Vagina (tissue), 2 donors: ENCODE data around the gene CLEC2L. TPM values are rescaled to one million over a fixed set of nuclear protein-coding genes. Genes with fewer than 3 reads are reported as not detected.

ENCODE experiments used
- DNase-seq, 2 donors: peaks; one replicate each; pipeline ENCODE4 v3.0.0-alpha.2; 2017; ENCODE audit errors: extremely low spot score in 2 of 2
- H3K27ac ChIP-seq: fragments of 200-600 bp; sonication (generic); one replicate; pipeline ENCODE4 v1.5.1; 2019
- H3K27me3 ChIP-seq: fragments of 200-600 bp; sonication (generic); one replicate; pipeline ENCODE4 v1.5.1; 2019
- H3K36me3 ChIP-seq, 2 donors: fragments of 200-600 bp; sonication (generic); one replicate each; pipeline ENCODE4 v1.5.1; 2017 to 2019
- H3K4me1 ChIP-seq: fragments of 200-600 bp; sonication (generic); one replicate; pipeline ENCODE4 v1.5.1; 2019
- H3K4me3 ChIP-seq, 2 donors: fragments of 200-600 bp; sonication (generic); 1 replicate in 1 of 2; 2 replicates in 1 of 2; pipeline ENCODE4 v1.5.1; 2016 to 2019
- H3K9me3 ChIP-seq: fragments of 200-600 bp; sonication (generic); one replicate; pipeline ENCODE4 v1.5.1; 2019
- CTCF ChIP-seq, 3 experiments: fragments of 450-650 bp in 2 of 3; fragments of 200-600 bp in 1 of 3; sonication (generic) in 1 of 3; IDR thresholded peaks; one replicate each; pipeline ENCODE4 v1.5.1; 2017 to 2019; ENCODE audit warnings: antibody characterized with exemption in 3 of 3, mild to moderate bottlenecking in 2 of 3, moderate library complexity in 2 of 3
- POLR2A ChIP-seq, 2 donors: fragments of 450-650 bp; IDR thresholded peaks; one replicate each; pipeline ENCODE4 v1.6.1; 2017; ENCODE audit warnings: antibody characterized with exemption in 2 of 2, mild to moderate bottlenecking in 2 of 2, moderate library complexity in 2 of 2
- POLR2AphosphoS5 ChIP-seq, 2 donors: sonication (generic); formaldehyde crosslinking; IDR thresholded peaks; one replicate each; pipeline ENCODE4 v1.9.0; 2017; ENCODE audit warnings: antibody characterized with exemption in 2 of 2, mild to moderate bottlenecking in 2 of 2, low read depth in 1 of 2; ENCODE audit not compliant: insufficient read depth in 1 of 2
- intact Hi-C: fragments of 100-400 bp; cut with DNase I; formaldehyde crosslinking; loops from one replicate; pipeline ENCODE4 v1.15.1; 2023
- total RNA-seq: library from RNA; depleted of rRNA; stranded (reverse); fragments of >200 nt; gene quantifications from one replicate; pipeline ENCODE4 v1.2.3, GENCODE V29; 2016

The CLEC2L gene
- total RNA-seq, 1 donor from 2014 or later = not detected

GRCh38 chr7:139482122-139482521 is 41.4 kb upstream of the CLEC2L start:
- H3K36me3 ChIP-seq = no peaks in the 10 kb centered on the region
- peak overlapping the region in 1 of 2 donors; percentile 40 for H3K4me3 ChIP-seq
- H3K27me3 ChIP-seq = peaks cover 7% of the 10 kb centered on the region
- DNase-seq = no peak
- no peak overlapping the region for H3K27ac ChIP-seq
- H3K4me1 ChIP-seq = peaks cover 23% of the 10 kb centered on the region
- no peaks in the 10 kb centered on the region for H3K9me3 ChIP-seq
- intact Hi-C loops = no loop called here
- TF ChIP-seq POLR2AphosphoS5 (IDR thresholded peaks at IDR 0.05; ENCODE audit: insufficient read depth in 1 of 2, low read depth in 1 of 2) (no peak), POLR2A (IDR thresholded peaks at IDR 0.05) (no peak), CTCF (IDR thresholded peaks at IDR 0.05) (no peak)

GRCh38 chr7:139482662-139483466 is 40.6 kb upstream of the CLEC2L start:
- H3K4me3 ChIP-seq = peak overlapping the region; percentile 40 to 50
- DNase-seq = no peak
- no peaks in the 10 kb centered on the region for H3K9me3 ChIP-seq
- peaks cover 7% of the 10 kb centered on the region for H3K27me3 ChIP-seq
- peaks cover 23% of the 10 kb centered on the region for H3K4me1 ChIP-seq
- intact Hi-C loops = no loop called here
- no peak overlapping the region for H3K27ac ChIP-seq
- H3K36me3 ChIP-seq = no peaks in the 10 kb centered on the region
- no peak for TF ChIP-seq POLR2AphosphoS5 (IDR thresholded peaks at IDR 0.05; ENCODE audit: insufficient read depth in 1 of 2, low read depth in 1 of 2)
- TF ChIP-seq CTCF (IDR thresholded peaks at IDR 0.05) = no peak
- no peak for TF ChIP-seq POLR2A (IDR thresholded peaks at IDR 0.05)

- intact Hi-C loops = no loop called here
- peaks cover 6% of the 10 kb centered on the region for H3K9me3 ChIP-seq
Measured at GRCh38 chr7:139487366-139488080, 36.0 kb upstream of the CLEC2L start.

GRCh38 chr7:139488810-139489209 is 34.7 kb upstream of the CLEC2L start:
- no peaks in the 10 kb centered on the region for H3K27me3 ChIP-seq
- TF ChIP-seq CTCF (IDR thresholded peaks at IDR 0.05) (no peak), POLR2A (IDR thresholded peaks at IDR 0.05) (no peak), POLR2AphosphoS5 (IDR thresholded peaks at IDR 0.05; ENCODE audit: insufficient read depth in 1 of 2, low read depth in 1 of 2) (no peak)
- H3K4me3 ChIP-seq = no peak overlapping the region
- H3K9me3 ChIP-seq = peaks cover 6% of the 10 kb centered on the region
- no peak overlapping the region for H3K27ac ChIP-seq
- intact Hi-C loops = no loop called here
- peaks cover 5% of the 10 kb centered on the region for H3K4me1 ChIP-seq
- DNase-seq = no peak
- no peaks in the 10 kb centered on the region for H3K36me3 ChIP-seq

More at GRCh38 chr7:139487366-139488080, 36.0 kb upstream of the CLEC2L start:
- Histone ChIP-seq H3K36me3 (no peaks in the 10 kb centered on the region), H3K27ac (no peak overlapping the region), H3K27me3 (peaks cover 7% of the 10 kb centered on the region), H3K4me3 (no peak overlapping the region), H3K4me1 (peaks cover 17% of the 10 kb centered on the region)
- no peak for DNase-seq
- no peak for TF ChIP-seq POLR2A (IDR thresholded peaks at IDR 0.05)
- no peak for TF ChIP-seq CTCF (IDR thresholded peaks at IDR 0.05)
- no peak for TF ChIP-seq POLR2AphosphoS5 (IDR thresholded peaks at IDR 0.05; ENCODE audit: insufficient read depth in 1 of 2, low read depth in 1 of 2)
